ENCODE measurements around the gene RXFP4. TPM values are rescaled to one million over a fixed set of nuclear protein-coding genes. Genes with fewer than 3 reads are reported as not detected.

The RXFP4 gene
- total RNA-seq, 1 experiment from 2014 or later = not detected

GRCh38 chr1:155932081-155932480 is 9.4 kb upstream of the RXFP4 start:
- Mint-ChIP-seq H3K27me3 (ENCODE audit: unreplicated experiment) (no peaks in the 10 kb centered on the region), H3K36me3 (ENCODE audit: insufficient read depth, unreplicated experiment) (no peaks in the 10 kb centered on the region), H3K9me3 (ENCODE audit: low read depth, unreplicated experiment) (no peaks in the 10 kb centered on the region), H3K4me1 (ENCODE audit: low read depth, unreplicated experiment) (peaks cover 25% of the 10 kb centered on the region), H3K4me3 (ENCODE audit: low read depth, unreplicated experiment) (no peak overlapping the region), H3K27ac (ENCODE audit: unreplicated experiment) (no peak overlapping the region)
- intact Hi-C loops (cut with micrococcal nuclease; ENCODE audit: unreplicated experiment) = no loop called here
- BruUV-seq (replicated peaks) = no TSS peak
- TF ChIP-seq CTCF (IDR thresholded peaks at IDR 0.05; ENCODE audit: unreplicated experiment) = no peak
- no peak for DNase-seq
- CTCF ChIA-PET = interaction anchor here (0.9 to 1.6 kb wide), 4 partner anchors 8 to 73 kb away, joined by 4 read pairs; partner anchors contain the start of gene SYT11

- Mint-ChIP-seq H3K4me3 (ENCODE audit: low read depth, unreplicated experiment) (no peak overlapping the region), H3K27ac (ENCODE audit: unreplicated experiment) (no peak overlapping the region), H3K27me3 (ENCODE audit: unreplicated experiment) (no peaks in the 10 kb centered on the region), H3K4me1 (ENCODE audit: low read depth, unreplicated experiment) (peaks cover 25% of the 10 kb centered on the region), H3K9me3 (ENCODE audit: low read depth, unreplicated experiment) (no peaks in the 10 kb centered on the region), H3K36me3 (ENCODE audit: insufficient read depth, unreplicated experiment) (no peaks in the 10 kb centered on the region)
- BruUV-seq (replicated peaks) = no TSS peak
- no peak for DNase-seq
- CTCF ChIA-PET = interaction anchor here (0.9 to 1.6 kb wide), 4 partner anchors 8 to 73 kb away, joined by 4 read pairs; partner anchors contain the start of gene SYT11
- TF ChIP-seq CTCF (IDR thresholded peaks at IDR 0.05; ENCODE audit: unreplicated experiment) = no peak
- intact Hi-C loops (cut with micrococcal nuclease; ENCODE audit: unreplicated experiment) = no loop called here
Observed at GRCh38 chr1:155932487-155932886, 9.0 kb upstream of the RXFP4 start.

GRCh38 chr1:155933591-155934096 is 7.8 kb upstream of the RXFP4 start:
- intact Hi-C loops (cut with micrococcal nuclease; ENCODE audit: unreplicated experiment) = no loop called here
- Mint-ChIP-seq H3K9me3 (ENCODE audit: low read depth, unreplicated experiment) (no peaks in the 10 kb centered on the region), H3K36me3 (ENCODE audit: insufficient read depth, unreplicated experiment) (no peaks in the 10 kb centered on the region), H3K27ac (ENCODE audit: unreplicated experiment) (no peak overlapping the region), H3K27me3 (ENCODE audit: unreplicated experiment) (no peaks in the 10 kb centered on the region), H3K4me1 (ENCODE audit: low read depth, unreplicated experiment) (peaks cover 25% of the 10 kb centered on the region), H3K4me3 (ENCODE audit: low read depth, unreplicated experiment) (no peak overlapping the region)
- CTCF ChIA-PET = interaction anchor here (0.6 to 0.9 kb wide), 2 partner anchors 34 to 41 kb away, joined by 3 read pairs; no protein-coding TSS in a partner anchor
- DNase-seq = no peak
- no TSS peak for BruUV-seq (replicated peaks)
- TF ChIP-seq CTCF (IDR thresholded peaks at IDR 0.05; ENCODE audit: unreplicated experiment) = no peak

- CTCF ChIA-PET = interaction anchor here (0.6 to 0.9 kb wide), 5 partner anchors 12 to 44 kb away, joined by 3 to 4 read pairs (median 3); partner anchors contain the start of gene ARHGEF2
- intact Hi-C loops (cut with micrococcal nuclease; ENCODE audit: unreplicated experiment) = no loop called here
Observed at GRCh38 chr1:155934097-155934935, 7.1 kb upstream of the RXFP4 start, which contains the start of gene KHDC4. Gene KHDC4, minus strand, starts transcription at chr1:155934413. Its CDS starts 40 bp downstream, at chr1:155934373.

More at GRCh38 chr1:155934097-155934935, 7.1 kb upstream of the RXFP4 start, which contains the start of gene KHDC4:
- Mint-ChIP-seq H3K27me3 (ENCODE audit: unreplicated experiment) (no peaks in the 10 kb centered on the region), H3K9me3 (ENCODE audit: low read depth, unreplicated experiment) (no peaks in the 10 kb centered on the region), H3K27ac (ENCODE audit: unreplicated experiment) (no peak within 1 kb of the TSS), H3K4me3 (ENCODE audit: low read depth, unreplicated experiment) (no peak within 1 kb of the TSS), H3K36me3 (ENCODE audit: insufficient read depth, unreplicated experiment) (no peaks in the 10 kb centered on the region), H3K4me1 (ENCODE audit: low read depth, unreplicated experiment) (peaks cover 19% of the 10 kb centered on the region)
- peak; percentile 96 for DNase-seq
- no TSS peak for BruUV-seq (replicated peaks)
- no peak for TF ChIP-seq CTCF (IDR thresholded peaks at IDR 0.05; ENCODE audit: unreplicated experiment)
